Hematopoietic multipotent progenitor cell treated with erythropoietin and hydrocortisone succinate and interleukin-3 and kit ligand, for 17 days (in vitro differentiated cells): ENCODE measurements around the gene SLAIN2.

Source experiments
- DNase-seq: peaks from one replicate; pipeline ENCODE4 v3.0.0-alpha.2; 2015; ENCODE audit warnings: low spot score

Gene SLAIN2

DNA sequence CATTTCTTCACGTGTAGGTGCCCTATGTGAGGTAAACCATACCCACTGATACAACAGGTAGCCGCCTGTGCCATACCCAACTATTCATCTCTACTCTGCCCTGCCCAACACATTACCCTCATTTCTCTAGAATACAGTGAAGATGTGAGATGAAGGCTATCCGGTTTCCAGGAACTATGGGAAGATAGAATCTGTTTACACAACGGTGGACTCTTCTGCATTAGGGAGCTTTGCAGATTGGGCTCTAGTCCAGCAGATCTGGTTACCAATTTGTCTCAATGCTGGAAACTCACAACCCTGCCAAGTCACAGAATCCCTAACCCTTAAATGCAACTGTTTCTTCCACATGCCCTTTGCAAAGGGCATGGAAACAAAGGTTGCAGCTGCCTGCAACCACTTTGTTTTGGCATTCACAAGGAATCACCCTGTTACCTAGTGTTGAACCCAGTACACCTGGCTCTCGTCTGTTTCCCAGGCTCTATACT lies 6.4 kb upstream of the SLAIN2 start:
- no peak for DNase-seq

DNA sequence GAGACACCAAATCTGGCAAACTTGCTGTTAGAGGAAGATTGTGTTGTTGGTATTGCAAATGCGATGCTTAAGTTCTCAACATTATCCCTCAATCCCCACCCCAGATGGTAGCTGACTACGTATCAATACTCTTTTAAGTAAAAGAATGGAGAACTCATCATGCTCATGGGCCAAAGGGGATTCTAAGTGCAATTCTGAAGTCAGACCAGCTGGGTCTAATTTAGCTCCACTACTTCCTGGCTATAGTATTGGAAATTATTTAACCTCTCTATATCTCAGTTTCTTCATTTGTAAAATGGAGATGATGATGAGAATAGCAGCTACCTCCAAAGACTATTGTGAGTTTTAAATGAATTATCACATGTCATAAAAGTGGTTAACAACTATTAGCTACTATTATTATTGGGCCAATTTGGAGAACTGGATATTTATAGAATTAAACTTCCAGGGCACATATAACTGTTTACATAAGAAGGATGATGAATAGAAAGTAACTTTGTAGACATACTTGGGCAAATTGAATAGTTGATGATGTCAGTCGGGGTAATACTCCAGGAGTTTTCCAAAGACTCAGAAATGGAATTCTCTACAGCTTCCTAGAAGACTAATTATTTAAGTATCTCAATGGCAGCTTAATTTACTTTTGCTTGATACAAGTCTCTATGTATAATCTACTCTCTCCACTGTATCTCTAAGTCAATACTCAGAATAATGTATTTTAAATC lies 5.0 kb upstream of the SLAIN2 start:
- no peak for DNase-seq

DNA sequence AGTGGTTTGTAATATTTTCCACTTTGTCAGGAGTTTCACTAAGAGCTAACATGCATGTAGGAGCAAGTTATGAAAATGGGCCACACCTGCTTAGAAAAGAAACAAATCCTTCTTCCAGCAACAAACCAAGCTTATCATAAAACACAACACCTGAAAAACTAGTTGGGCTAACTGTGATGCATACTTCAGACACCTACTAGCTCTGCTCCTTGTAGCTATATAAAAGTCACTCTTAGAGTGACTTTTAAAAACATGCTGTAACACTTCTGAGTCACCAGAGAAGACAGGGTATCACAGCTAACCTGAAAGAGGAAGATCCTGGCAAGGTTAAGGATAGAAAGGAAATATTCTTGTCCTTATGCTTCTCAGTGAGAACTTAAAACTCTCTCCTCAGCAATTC lies 3.6 kb upstream of the SLAIN2 start:
- no peak for DNase-seq

DNA sequence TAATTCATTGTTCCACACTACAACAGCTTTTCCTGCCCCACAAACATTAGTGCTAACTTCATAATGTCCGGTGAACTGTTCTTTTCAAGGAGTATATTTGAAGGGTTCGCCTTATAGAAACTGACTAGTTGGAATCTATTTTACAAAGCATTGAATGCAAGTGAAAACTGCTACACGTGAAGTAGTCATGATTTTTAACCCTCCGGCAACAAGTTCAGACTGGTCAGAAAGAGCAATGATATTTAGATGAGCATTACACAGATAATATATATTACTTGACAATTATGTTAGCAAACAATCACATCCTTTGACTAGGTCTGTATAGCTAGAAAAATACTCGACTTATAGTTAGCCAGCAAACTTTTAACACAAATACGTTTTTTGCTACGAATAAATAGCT lies 1.7 kb upstream of the SLAIN2 start:
- no peak for DNase-seq

DNA sequence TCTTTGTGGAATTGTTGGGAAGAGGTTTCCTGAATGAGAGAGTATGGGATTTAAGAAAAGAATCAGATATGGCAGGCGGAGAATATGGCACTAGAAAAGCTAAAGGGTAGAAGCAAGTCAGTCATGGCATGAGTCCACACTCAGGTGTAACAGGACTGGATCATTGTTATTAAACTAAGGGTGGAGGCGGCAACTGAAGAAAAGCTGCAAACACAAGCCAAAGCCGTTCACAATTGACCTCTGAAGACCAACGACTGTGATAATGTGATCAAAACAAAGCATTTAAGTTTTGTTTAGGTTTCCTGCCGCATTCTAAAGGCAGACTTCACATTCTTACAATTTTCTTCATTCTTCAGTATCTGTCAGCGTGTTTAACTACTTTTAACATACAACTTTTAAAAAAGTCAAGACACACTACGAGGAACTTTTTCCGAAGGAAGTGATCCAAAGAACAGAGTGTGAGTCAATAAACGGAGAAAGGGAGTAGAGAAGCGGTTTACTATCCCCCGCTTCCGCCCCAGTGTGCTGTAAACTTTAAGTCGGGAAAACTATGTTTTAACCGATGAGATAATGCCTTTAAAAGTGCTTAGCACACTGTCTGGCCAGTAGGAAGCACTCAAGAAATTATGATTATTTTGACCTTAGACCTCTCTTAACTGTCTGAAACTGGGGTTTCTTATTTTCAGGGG lies 909 bp upstream of the SLAIN2 start:
- no peak for DNase-seq

DNA sequence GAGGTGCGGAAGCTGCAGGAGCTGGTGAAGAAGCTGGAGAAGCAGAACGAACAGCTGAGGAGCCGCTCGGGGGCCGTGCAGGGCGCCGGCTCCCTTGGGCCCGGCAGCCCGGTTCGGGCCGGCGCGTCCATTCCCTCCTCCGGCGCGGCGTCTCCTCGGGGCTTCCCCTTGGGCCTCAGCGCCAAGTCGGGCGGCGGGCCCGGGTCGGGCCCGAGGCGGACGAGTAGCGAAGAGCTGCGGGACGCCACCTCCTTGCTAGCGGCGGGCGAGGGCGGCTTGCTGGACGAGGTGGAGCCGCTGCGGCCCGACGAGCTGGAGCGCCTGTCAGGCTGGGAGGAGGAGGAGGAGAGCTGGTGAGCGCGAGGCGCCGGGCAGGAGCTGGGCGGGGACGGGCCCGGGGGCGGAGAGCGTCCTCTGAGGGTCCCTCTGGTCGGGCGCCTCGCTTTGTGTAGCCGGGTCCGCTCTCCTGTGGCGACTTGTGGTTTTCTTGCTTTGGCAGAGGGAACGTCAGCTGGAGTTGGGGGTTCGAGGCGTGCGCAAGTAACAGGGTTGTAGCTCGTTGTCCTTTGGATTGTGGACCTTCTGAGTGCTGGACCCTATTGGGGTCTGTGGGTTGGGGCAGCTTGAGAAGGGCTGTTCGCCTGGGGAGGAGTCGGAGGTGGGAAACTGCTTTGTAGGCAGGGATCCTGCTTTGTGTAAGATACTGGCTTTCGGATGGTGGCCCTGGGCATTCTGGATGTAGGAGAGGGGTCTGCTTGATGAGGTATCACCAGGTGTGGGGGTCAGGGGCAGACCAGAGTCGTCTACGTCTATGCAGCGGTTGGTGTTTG lies 662 bp downstream of the SLAIN2 start:
- DNase-seq: peak; percentile 61

DNA sequence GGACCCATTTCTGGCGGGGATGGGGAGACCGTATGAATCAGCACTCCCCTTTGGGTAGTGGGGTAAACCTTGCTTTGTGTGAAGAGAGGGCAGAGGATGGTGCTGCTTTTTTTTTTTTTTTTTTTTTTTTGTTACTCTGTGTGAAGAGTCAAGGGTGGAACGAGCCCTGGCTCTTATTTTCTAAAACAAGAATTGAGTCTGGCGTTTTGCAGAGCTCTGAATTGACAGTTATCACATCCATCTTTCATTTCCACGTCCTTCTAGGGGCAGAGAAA lies 1.2 kb downstream of the SLAIN2 start:
- peak; percentile 23 for DNase-seq

DNA sequence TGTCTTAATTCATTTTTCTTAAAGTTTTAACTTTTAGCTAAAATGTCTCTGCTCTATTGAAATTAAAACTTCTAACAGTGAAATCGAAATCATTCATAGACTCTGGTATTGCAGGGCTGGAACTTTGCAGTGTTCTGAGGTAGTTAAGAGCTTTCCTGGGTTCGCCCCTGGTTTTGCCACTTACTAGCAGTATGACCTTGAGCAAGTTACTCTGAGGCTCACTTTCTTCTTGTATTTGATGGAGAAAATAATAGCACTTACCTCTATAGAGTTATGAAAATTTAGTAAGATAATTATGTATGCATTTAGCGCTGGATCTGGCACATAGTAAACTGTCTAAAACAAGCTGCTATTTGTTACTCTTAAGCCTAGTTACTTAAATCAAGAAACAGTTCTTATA lies 1.7 kb downstream of the SLAIN2 start:
- no peak for DNase-seq

DNA sequence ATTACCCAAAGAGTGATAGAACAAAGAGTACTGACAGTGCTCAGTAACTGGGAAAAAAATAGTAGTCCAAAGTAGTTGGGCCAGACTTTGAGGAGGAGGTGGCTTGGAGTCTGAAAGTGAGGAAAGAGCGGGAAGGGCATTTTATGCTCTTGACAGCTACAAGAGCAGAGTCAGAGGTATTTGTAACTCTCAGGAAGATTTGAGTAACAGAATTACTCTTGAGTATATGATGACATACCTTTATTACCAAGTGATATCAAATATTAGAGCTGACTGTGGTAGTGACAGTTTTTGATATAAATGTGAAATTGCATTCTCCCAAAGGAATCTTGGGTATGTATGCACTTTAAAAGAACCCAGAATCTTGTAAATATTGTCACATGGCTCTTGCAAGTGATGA lies 2.2 kb downstream of the SLAIN2 start:
- DNase-seq: peak; percentile 17

DNA sequence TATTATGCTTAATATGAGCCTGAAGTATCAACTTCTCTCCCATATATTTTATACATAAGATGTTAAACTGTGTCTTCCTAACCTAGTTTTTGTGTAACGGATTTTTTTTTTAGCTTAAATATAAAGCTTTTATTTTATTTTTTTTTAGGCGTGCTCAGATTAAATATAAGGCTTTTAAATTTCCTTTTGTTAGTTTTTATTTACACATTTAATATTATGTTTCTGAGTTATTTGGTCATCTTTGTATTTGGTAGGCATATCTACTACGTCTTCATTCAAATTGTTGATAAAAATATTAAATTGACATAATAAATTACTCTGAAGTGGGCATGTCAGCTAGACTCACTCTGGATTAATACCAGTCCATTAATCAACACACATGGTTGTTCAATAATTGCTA lies 4.2 kb downstream of the SLAIN2 start:
- no peak for DNase-seq

DNA sequence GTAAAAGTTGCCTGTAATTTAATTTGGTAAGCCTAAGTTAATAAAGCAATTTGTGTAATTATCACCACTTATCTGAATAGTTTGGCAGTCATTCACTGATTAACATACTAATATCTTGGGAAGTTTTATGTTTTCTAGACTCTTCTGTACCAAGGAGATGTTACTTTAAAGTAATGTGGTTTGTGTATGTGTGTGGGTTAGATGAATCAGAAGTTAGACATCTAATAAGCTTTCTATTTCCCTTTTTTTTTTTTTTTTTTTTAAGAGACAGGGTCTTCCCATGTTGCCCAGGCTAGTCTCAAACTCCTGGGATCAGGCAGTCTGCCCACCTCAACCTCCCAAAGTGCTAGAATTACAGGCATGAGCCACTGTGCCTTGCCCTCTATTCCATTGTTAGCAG lies 5.3 kb downstream of the SLAIN2 start:
- no peak for DNase-seq

DNA sequence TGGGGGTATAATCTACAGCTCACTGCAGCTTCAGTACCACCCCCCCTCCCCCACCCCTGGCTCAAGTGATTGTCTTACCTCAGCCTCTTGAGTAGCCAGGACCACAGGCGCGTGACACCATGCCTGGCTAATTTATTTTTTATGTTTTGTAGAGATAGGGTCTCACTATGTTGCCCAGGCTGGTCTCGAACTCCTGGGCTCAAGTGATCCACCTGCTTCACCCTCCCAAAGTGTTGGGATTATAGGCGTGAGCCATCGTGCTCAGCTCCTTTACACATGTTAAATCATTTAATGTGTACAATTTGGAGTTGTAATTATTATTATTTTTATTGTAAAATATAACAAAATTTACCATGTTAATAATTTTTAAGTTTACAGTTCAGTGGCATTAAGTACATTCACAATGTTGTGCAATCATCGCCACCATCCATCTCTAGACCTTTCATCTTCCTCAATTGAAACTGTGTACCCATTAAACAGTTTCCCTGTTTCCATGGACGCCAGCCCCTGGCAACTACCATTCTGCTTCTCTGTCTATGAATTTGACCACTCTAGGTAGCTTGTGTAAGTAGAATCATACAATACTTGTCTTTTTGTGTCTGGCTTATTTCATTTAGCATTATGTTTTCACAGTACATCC lies 6.1 kb downstream of the SLAIN2 start:
- DNase-seq: no peak

DNA sequence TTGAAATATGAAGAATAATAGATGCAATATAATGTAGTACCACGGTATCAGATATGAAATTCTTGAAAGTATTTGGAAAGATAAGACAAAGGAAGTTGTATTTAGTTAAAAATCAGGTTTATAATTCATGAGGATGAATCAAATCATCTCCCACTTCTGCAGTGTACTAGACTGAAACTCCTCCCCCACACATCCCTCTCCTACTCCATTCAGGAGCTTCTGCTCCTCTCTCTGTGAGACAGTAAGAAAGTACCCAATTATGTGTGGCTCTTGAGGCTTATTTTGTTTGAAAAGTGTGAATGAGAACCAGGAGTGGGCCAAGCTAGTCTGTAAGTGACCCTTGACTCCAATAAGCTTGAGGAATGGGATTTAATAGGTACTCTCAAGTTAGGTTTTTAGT lies 9.5 kb downstream of the SLAIN2 start:
- DNase-seq: no peak

DNA sequence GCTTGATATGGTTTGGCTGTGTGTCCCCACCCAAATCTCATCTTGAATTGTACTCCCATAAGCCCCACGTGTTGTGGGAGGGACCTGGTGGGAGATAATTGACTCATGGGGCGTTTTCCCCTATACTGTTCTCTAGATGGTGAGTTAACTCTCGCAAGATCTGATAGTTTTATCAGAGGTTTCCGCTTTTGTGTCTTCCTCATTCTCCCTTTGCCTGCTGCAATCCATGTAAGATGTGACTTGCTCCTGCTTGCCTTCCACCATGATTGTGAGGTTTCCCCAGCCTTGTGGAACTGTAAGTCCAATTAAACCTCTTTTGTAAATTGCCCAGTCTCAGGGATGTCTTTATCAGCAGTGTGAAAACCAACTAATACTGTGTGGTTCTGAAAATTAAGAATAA lies 11.5 kb downstream of the SLAIN2 start:
- no peak for DNase-seq

DNA sequence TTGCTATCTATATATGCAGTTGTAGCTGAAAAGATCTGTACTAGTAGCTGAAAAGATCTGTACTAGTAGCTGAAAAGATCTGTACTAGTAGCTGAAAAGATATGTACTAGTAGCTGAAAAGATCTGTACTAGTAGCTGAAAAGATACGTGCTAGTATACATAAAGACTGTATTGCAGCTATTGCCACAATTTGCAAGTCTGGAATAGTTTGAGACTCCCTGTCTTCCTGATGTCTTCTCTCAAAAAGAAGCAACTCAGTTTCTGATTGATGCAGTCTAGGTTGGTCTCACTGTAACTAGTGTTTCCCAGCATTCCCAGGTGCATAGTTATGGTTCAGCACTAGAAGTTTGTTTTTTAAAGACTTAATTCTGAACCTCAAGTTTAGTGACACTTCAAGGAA lies 15.0 kb downstream of the SLAIN2 start:
- no peak for DNase-seq

DNA sequence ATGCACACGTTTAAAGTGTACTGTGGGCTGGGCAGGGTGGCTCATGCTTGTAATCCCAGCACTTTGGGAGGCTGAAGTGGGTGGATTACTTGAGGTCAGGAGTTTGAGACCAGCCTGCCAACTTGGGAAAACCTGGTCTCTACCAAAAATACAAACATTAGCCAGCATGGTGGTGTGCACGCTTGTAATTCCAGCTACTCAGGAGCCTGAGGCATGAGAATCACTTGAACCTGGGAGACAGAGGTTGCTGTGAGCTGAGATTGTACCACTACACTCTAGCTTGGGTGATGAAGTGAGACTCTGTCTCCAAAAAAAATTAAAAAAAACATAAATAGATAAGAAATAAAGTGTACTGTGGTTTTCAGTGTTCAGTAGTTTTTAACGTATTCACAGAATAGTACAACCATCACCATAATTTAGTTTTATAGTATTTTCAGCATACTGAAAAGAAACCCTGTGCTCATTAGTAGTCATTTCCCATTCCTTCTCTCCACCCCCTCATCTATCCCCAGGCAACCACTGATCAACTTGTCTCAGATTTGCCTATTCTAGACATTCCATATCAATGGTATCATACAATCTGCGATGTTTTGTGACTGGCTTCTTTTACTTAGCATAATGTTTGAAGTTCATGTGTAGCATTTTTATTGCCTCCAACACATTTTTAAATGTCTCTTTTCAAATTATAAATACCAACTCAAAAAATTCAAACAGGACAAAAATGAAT lies 19.1 kb downstream of the SLAIN2 start:
- no peak for DNase-seq

DNA sequence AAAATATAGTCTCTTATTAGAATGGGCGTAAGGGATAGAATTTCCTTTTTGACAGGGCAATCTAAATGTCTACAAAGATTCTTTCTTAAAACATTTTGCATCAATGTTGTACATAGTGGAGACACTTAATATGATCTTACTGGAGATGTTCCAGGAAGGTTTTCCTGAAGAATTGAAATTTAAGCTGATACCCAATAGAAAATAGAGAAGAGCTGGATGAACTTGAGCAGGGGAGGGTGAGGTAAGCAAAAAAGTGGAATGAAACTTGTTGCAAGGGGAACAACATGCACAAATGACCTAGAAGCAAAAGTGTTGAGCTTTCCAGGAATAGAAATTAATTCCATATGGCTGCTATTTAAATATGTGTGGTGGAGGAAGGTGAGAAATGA lies 19.7 kb downstream of the SLAIN2 start:
- DNase-seq: no peak

DNA sequence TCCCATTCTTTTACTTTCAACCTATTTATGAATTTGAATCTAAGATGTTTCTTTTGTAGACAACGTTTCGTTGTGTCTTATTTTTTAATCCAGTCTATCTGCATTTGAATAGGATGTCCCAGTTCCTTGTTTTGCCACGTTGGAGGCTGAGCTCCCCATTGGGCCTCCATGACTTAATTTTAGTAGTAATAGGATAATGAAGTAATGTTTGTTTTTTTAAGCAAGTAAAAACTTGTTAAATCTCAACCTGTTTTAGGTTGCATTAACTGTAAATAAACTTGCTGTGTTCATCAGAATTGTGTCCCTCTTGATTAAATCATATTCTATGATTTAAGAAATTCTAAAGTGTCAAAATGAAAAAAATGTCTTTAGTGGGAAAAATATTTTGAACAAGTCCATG lies 25.3 kb downstream of the SLAIN2 start:
- DNase-seq: no peak

DNA sequence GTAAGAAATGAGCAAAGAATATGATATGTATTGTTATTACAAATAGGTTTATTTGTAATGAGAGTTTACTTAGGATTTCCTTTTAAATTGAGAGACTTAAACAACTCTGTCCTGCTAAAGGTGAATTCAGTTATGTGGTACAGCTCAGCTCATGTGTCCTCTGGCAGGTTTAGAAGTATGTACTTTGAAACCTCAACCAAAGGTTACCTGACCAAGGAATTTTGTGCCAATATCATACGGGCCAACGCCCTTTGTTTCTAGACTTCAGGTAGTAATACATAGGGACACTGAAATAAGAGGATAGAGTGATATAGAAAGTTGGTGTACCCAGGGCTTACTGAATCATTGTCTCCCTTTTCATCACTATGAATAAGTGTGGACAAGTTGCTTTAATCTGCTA lies 25.7 kb downstream of the SLAIN2 start:
- DNase-seq: no peak

DNA sequence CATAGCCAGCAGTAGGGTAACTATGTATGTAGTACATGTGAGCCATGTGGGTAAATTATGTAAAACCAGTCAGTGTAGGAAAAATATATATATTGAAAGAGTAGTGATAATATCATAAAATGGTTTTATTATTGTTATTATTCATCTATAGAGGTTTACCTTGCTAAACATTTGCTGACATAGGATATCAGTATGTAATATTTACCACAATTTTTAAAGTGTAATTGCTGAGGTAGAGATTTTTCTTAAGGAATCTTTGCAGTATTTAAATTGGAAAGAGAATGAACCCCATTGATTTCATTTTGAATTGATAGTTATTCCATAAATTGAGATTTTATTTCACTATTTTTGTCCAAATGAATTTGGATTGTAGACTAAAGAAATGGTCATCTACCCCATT lies 27.1 kb downstream of the SLAIN2 start:
- no peak for DNase-seq

DNA sequence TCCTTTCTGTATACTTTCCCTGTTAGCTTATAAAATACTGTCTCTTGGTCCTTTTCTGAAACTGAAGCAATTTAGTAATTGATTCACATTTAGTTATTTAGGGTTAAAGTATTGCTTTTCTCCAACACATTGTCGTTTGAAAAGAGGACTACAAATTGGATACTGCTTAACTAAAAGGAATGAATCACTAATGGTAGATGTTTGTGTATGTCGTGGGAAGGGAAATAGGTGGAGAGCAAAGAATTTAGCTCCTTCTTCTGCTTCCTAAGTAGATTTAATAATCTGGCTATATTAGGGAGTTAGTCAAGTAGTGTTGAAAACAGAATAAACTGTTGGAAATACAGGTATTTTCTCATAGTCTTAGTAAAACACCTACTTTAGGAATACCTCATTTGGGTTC lies 27.9 kb downstream of the SLAIN2 start:
- no peak for DNase-seq

DNA sequence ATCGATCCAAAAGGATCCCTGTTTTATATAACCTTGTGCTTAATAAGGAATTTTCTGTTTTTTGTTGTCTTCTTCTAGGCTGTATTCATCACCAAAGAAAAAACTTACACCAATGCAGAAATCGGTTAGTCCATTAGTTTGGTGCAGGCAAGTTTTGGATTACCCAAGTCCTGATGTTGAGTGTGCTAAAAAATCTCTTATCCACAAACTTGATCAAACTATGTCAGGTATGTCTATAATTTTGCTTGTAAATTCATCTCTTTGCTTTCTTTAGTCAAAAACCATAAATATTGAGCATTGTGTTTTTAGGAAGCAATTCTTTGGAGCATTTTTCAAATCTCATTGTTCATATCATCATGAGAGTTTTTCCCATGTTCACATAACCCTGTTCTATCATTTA lies 28.4 kb downstream of the SLAIN2 start:
- DNase-seq: no peak
